WTC11 (cell line): Measurements from ENCODE around the gene BTBD2. TPM values are rescaled to one million over a fixed set of nuclear protein-coding genes. Genes with fewer than 3 reads are reported as not detected.

Experiments used
- ATAC-seq: fragments of 200-7000 bp; cut with Tn5 transposase; 2 replicates; pipeline ENCODE4 v1.10.0; 2021; ENCODE audit warnings: mild to moderate bottlenecking, moderate library complexity
- CTCF ChIA-PET: fragments of 300-600 bp; sonication (Branson Sonifier 250); formaldehyde crosslinking; loops from one replicate; lab custom pipeline; 2021; ENCODE audit warnings: antibody characterized with exemption; lab: Charles Lee
- POLR2A ChIA-PET: fragments of 350-600 bp; sonication (Branson Sonifier 250); formaldehyde crosslinking; loops from one replicate; lab custom pipeline; 2021; ENCODE audit warnings: antibody characterized with exemption; lab: Charles Lee
- DNase-seq: peaks from one replicate; pipeline ENCODE4 v3.0.0; 2021; ENCODE audit warnings: low spot score
- H3K27ac Mint-ChIP-seq: 2 replicates; pipeline ENCODE4 v1.8.0; 2021; ENCODE audit warnings: mixed read lengths
- H3K27me3 Mint-ChIP-seq: 2 replicates; pipeline ENCODE4 v1.8.0; 2021; ENCODE audit warnings: low read depth, mild to moderate bottlenecking, moderate library complexity, mixed read lengths
- H3K36me3 Mint-ChIP-seq: 2 replicates; pipeline ENCODE4 v1.8.0; 2021; ENCODE audit warnings: mixed read lengths
- H3K4me1 Mint-ChIP-seq: 2 replicates; pipeline ENCODE4 v1.8.0; 2022; ENCODE audit warnings: mixed read lengths
- H3K4me3 Mint-ChIP-seq: 2 replicates; pipeline ENCODE4 v1.8.0; 2021; ENCODE audit warnings: mild to moderate bottlenecking, moderate library complexity, mixed read lengths
- H3K9me3 Mint-ChIP-seq: 2 replicates; pipeline ENCODE4 v1.8.0; 2021; ENCODE audit warnings: mixed read lengths
- ATF1 ChIP-seq: sonication (generic); formaldehyde crosslinking; IDR thresholded peaks from 2 replicates; pipeline ENCODE4 v1.8.1; 2023; ENCODE audit warnings: mild to moderate bottlenecking, moderate library complexity, missing genetic modification reagents
- E2F1 ChIP-seq: sonication (generic); formaldehyde crosslinking; IDR thresholded peaks from 2 replicates; pipeline ENCODE4 v1.8.0; 2022; ENCODE audit warnings: mild to moderate bottlenecking, missing genetic modification reagents
- ELF4 ChIP-seq: sonication (generic); formaldehyde crosslinking; IDR thresholded peaks from 2 replicates; pipeline ENCODE4 v1.8.1; 2022; ENCODE audit warnings: low read depth, mild to moderate bottlenecking, moderate library complexity, missing genetic modification reagents
- EMX1 ChIP-seq: fragments of 250-450 bp; sonication (Bioruptor Pico); IDR thresholded peaks from 2 replicates; pipeline ENCODE4 v1.8.0; 2021; ENCODE audit warnings: mild to moderate bottlenecking
- FOXK1 ChIP-seq: sonication (generic); formaldehyde crosslinking; IDR thresholded peaks from 2 replicates; pipeline ENCODE4 v1.8.0; 2022; ENCODE audit warnings: mild to moderate bottlenecking, moderate library complexity, missing genetic modification reagents
- GABPB1 ChIP-seq: sonication (generic); formaldehyde crosslinking; IDR thresholded peaks from 2 replicates; pipeline ENCODE4 v1.8.1; 2023; ENCODE audit warnings: mild to moderate bottlenecking, missing genetic modification reagents
- GRHL2 ChIP-seq: fragments of 250-450 bp; sonication (Bioruptor Pico); IDR thresholded peaks from 2 replicates; pipeline ENCODE4 v1.8.0; 2022; ENCODE audit warnings: mild to moderate bottlenecking, moderate library complexity; ENCODE audit not compliant: insufficient replicate concordance, severe bottlenecking
- MYBL2 ChIP-seq: sonication (generic); formaldehyde crosslinking; IDR thresholded peaks from 2 replicates; pipeline ENCODE4 v1.8.1; 2023; ENCODE audit warnings: mild to moderate bottlenecking, moderate library complexity, missing genetic modification reagents
- ZMAT4 ChIP-seq: fragments of 250-450 bp; sonication (Bioruptor Pico); IDR thresholded peaks from 2 replicates; pipeline ENCODE4 v1.9.0; 2021; ENCODE audit warnings: mild to moderate bottlenecking
- ZNF219 ChIP-seq: sonication (generic); formaldehyde crosslinking; IDR thresholded peaks from 2 replicates; pipeline ENCODE4 v1.8.0; 2023; ENCODE audit warnings: missing genetic modification reagents, mild to moderate bottlenecking, borderline replicate concordance
- ZNF263 ChIP-seq: sonication (generic); formaldehyde crosslinking; IDR thresholded peaks from 2 replicates; pipeline ENCODE4 v1.8.1; 2022; ENCODE audit warnings: low read depth, mild to moderate bottlenecking, moderate library complexity, missing genetic modification reagents
- ZNF396 ChIP-seq: fragments of 250-450 bp; sonication (Bioruptor Pico); IDR thresholded peaks from 2 replicates; pipeline ENCODE4 v1.8.0; 2021; ENCODE audit warnings: mild to moderate bottlenecking, moderate library complexity, borderline replicate concordance
- ZNF512 ChIP-seq: sonication (generic); formaldehyde crosslinking; IDR thresholded peaks from 2 replicates; pipeline ENCODE4 v1.8.1; 2022; ENCODE audit warnings: missing genetic modification reagents, borderline replicate concordance
- total RNA-seq: library from RNA; stranded (reverse); gene quantifications from 3 replicates; pipeline ENCODE4 v1.2.3, GENCODE V29; 2021

Gene BTBD2
- total RNA-seq, 1 experiment from 2014 or later: 106 TPM

- POLR2A ChIA-PET: interaction anchor here (1.1 kb wide), 1 partner anchor 15 kb away, joined by 5 read pairs; no protein-coding TSS in a partner anchor
- H3K27me3 Mint-ChIP-seq: no peaks in the 10 kb centered on the region
- no peaks in the 10 kb centered on the region for H3K36me3 Mint-ChIP-seq
- CTCF ChIA-PET: interaction anchor here (1.0 to 1.4 kb wide), 4 partner anchors 12 to 193 kb away, joined by 3 to 8 read pairs (median 4); partner anchors contain the start of gene MOB3A
- no peaks in the 10 kb centered on the region for H3K9me3 Mint-ChIP-seq
- TF ChIP-seq FOXK1 (CRISPR knock-in tag) (no peak), MYBL2 (CRISPR knock-in tag) (no peak), ELF4 (CRISPR knock-in tag) (no peak), ZNF512 (CRISPR knock-in tag) (no peak), ATF1 (no peak), EMX1 (CRISPR knock-in tag) (no peak), ZMAT4 (no peak), GRHL2 (CRISPR knock-in tag) (no peak)
- no peak overlapping the region for H3K4me3 Mint-ChIP-seq
- ATAC-seq (no peak), DNase-seq (no peak)
- H3K4me1 Mint-ChIP-seq: peaks cover 33% of the 10 kb centered on the region
- H3K27ac Mint-ChIP-seq: no peak overlapping the region
These were observed 42.3 kb upstream of the BTBD2 start for GRCh38 chr19:2057484-2058469.

GRCh38 chr19:2056837-2057192 is 41.3 kb upstream of the BTBD2 start:
- DNase-seq: no peak
- CTCF ChIA-PET: interaction anchor here (1.0 to 1.4 kb wide), 2 partner anchors 13 to 15 kb away, joined by 4 read pairs; no protein-coding TSS in a partner anchor
- Mint-ChIP-seq H3K4me1 (peaks cover 25% of the 10 kb centered on the region), H3K4me3 (no peak overlapping the region), H3K27ac (no peak overlapping the region), H3K9me3 (no peaks in the 10 kb centered on the region), H3K27me3 (no peaks in the 10 kb centered on the region), H3K36me3 (no peaks in the 10 kb centered on the region)
- no peak for ATAC-seq
- no peak for TF ChIP-seq ZNF396
- POLR2A ChIA-PET: no interaction called here

- Mint-ChIP-seq H3K27me3 (no peaks in the 10 kb centered on the region), H3K36me3 (no peaks in the 10 kb centered on the region), H3K27ac (peak overlapping the region; percentile 76; the same call in 1 of the 2 replicates), H3K9me3 (no peaks in the 10 kb centered on the region), H3K4me1 (peaks cover 25% of the 10 kb centered on the region), H3K4me3 (no peak overlapping the region)
- DNase-seq (no peak), ATAC-seq (no peak; the same call in 1 of the 2 replicates)
- POLR2A ChIA-PET: no interaction called here
- TF ChIP-seq GABPB1 (CRISPR knock-in tag) (no peak), ZNF263 (CRISPR knock-in tag) (peak; percentile 96), E2F1 (no peak), ZNF219 (CRISPR knock-in tag) (no peak)
- CTCF ChIA-PET: interaction anchor here (1.0 to 1.4 kb wide), 2 partner anchors 14 kb away, joined by 4 read pairs; no protein-coding TSS in a partner anchor
These were observed 40.7 kb upstream of the BTBD2 start for GRCh38 chr19:2055931-2056836.
